CD14-positive monocyte (primary cell): Measurements from ENCODE around the gene TMEM164. TPM values are rescaled to one million over a fixed set of nuclear protein-coding genes. Genes with fewer than 3 reads are reported as not detected.
A peak's percentile ranks its signal among the peaks of the same experiment; 100 is the strongest.

Experiments used
- DNase-seq, 3 donors: peaks; one replicate each; pipeline ENCODE4 v3.0.0-alpha.2; 2011 to 2022
- H2AFZ ChIP-seq: 2 replicates; pipeline ENCODE4 v1.6.0; 2012; ENCODE audit warnings: mild to moderate bottlenecking, low read depth, low read length, inconsistent platforms; ENCODE audit not compliant: insufficient read depth, poor library complexity, severe bottlenecking
- H3K27ac ChIP-seq, 2 donors: 1 replicate in 1 of 2; 2 replicates in 1 of 2; pipeline ENCODE4 v1.5.1; 2012 to 2013; ENCODE audit warnings: low read length in 2 of 2, control low read depth in 1 of 2, inconsistent platforms in 1 of 2, low read depth in 1 of 2, mild to moderate bottlenecking in 1 of 2
- H3K27me3 ChIP-seq, 2 donors: one replicate each; pipeline versions ENCODE4 v1.6.0 to v1.6.1; 2011 to 2013; ENCODE audit warnings: low read length in 2 of 2; ENCODE audit not compliant: control insufficient read depth in 2 of 2, insufficient read depth in 2 of 2
- H3K36me3 ChIP-seq, 2 donors: replicated peaks in 1 of 2; 1 replicate in 1 of 2; 2 replicates in 1 of 2; pipeline versions ENCODE4 v1.5.1 to v1.6.1; 2012 to 2013; ENCODE audit warnings: low read length in 2 of 2, control low read depth in 1 of 2, inconsistent platforms in 1 of 2, mild to moderate bottlenecking in 1 of 2; ENCODE audit not compliant: insufficient read depth in 2 of 2, control insufficient read depth in 1 of 2
- H3K4me1 ChIP-seq, 2 donors: 1 replicate in 1 of 2; 2 replicates in 1 of 2; pipeline versions ENCODE4 v1.5.1 to v1.6.1; 2012 to 2013; ENCODE audit warnings: low read length in 2 of 2, control low read depth in 1 of 2, inconsistent platforms in 1 of 2, mild to moderate bottlenecking in 1 of 2, moderate library complexity in 1 of 2; ENCODE audit not compliant: insufficient read depth in 2 of 2, control insufficient read depth in 1 of 2
- H3K4me2 ChIP-seq: replicated peaks from 2 replicates; pipeline ENCODE3; 2012; ENCODE audit warnings: low read length, moderate library complexity, mild to moderate bottlenecking; ENCODE audit not compliant: poor library complexity, severe bottlenecking; ENCODE audit errors: extremely low read depth
- H3K4me3 ChIP-seq, 3 experiments: fragments of 200-600 bp in 1 of 3; sonication (generic) in 1 of 3; replicated peaks in 1 of 3; 1 replicate in 2 of 3; 2 replicates in 1 of 3; pipeline ENCODE4 v1.5.1; 2011 to 2013; ENCODE audit warnings: low read length in 3 of 3, mild to moderate bottlenecking in 3 of 3, control low read depth in 2 of 3, low read depth in 2 of 3, inconsistent platforms in 1 of 3, moderate library complexity in 1 of 3
- H3K79me2 ChIP-seq: 2 replicates; pipeline ENCODE4 v1.6.0; 2012; ENCODE audit warnings: mild to moderate bottlenecking, control low read depth, inconsistent platforms, low read length, moderate library complexity; ENCODE audit not compliant: insufficient read depth
- H3K9ac ChIP-seq: 2 replicates; pipeline ENCODE4 v1.6.0; 2017; ENCODE audit warnings: low read length, mild to moderate bottlenecking; ENCODE audit not compliant: insufficient read depth, poor library complexity, severe bottlenecking
- H3K9me3 ChIP-seq, 2 donors: replicated peaks in 1 of 2; 1 replicate in 1 of 2; 2 replicates in 1 of 2; pipeline versions ENCODE4 v1.5.1 to v1.6.1; 2012 to 2013; ENCODE audit warnings: low read length in 2 of 2, control low read depth in 1 of 2; ENCODE audit not compliant: control insufficient read depth in 1 of 2, insufficient read depth in 1 of 2
- H4K20me1 ChIP-seq: 2 replicates; pipeline ENCODE4 v1.6.0; 2012; ENCODE audit warnings: mild to moderate bottlenecking, low read length, control low read depth, moderate library complexity; ENCODE audit not compliant: insufficient read depth
- H3K27ac Mint-ChIP-seq, 7 donors: one replicate each; pipeline ENCODE4 v1.8.0; 2020; ENCODE audit warnings: mild to moderate bottlenecking in 7 of 7, mixed read lengths in 7 of 7, moderate library complexity in 6 of 7, inconsistent platforms in 2 of 7
- H3K27me3 Mint-ChIP-seq, 3 donors: one replicate each; pipeline ENCODE4 v1.8.0; 2021 to 2022; ENCODE audit warnings: low read depth in 3 of 3, mild to moderate bottlenecking in 3 of 3, mixed read lengths in 3 of 3, moderate library complexity in 3 of 3, inconsistent platforms in 1 of 3
- H3K36me3 Mint-ChIP-seq, 2 donors: one replicate each; pipeline ENCODE4 v1.8.0; 2020; ENCODE audit warnings: mixed read lengths in 2 of 2, inconsistent platforms in 1 of 2, mild to moderate bottlenecking in 1 of 2
- H3K4me1 Mint-ChIP-seq: one replicate; pipeline ENCODE4 v1.8.0; 2020; ENCODE audit warnings: mild to moderate bottlenecking, mixed read lengths
- H3K4me3 Mint-ChIP-seq, 2 donors: one replicate each; pipeline ENCODE4 v1.8.0; 2020; ENCODE audit warnings: mild to moderate bottlenecking in 2 of 2, mixed read lengths in 2 of 2, moderate library complexity in 1 of 2
- H3K9me3 Mint-ChIP-seq, 7 donors: one replicate each; pipeline ENCODE4 v1.8.0; 2020 to 2022; ENCODE audit warnings: mixed read lengths in 7 of 7, mild to moderate bottlenecking in 6 of 7, moderate library complexity in 6 of 7, inconsistent platforms in 2 of 7
- CTCF ChIP-seq: fragments of 200-600 bp; IDR thresholded peaks from one replicate; pipeline ENCODE4 v1.8.0; 2022; ENCODE audit warnings: antibody characterized with exemption, mild to moderate bottlenecking
- WGBS: methylation state at CpG from one replicate; pipeline ENCODE4 v1.1.5; 2013; ENCODE audit warnings: missing lambda C conversion rate; ENCODE audit not compliant: insufficient coverage; 5-methylcytosine and 5-hydroxymethylcytosine counted together
- intact Hi-C, 2 donors: fragments of 100-400 bp; cut with micrococcal nuclease; formaldehyde crosslinking; loops; one replicate each; pipeline versions ENCODE4 v1.15.0 to v1.15.1; 2023
- polyA plus RNA-seq, 3 donors: library from polyadenylated mRNA; depleted of rRNA in 1 of 3; unstranded in 2 of 3; stranded (reverse) in 1 of 3; fragments of 300-500 nt in 2 of 3; fragments of >200 nt in 1 of 3; fragmentation: Illumina TruSeq in 2 of 3; gene quantifications; 1 replicate in 2 of 3; 2 replicates in 1 of 3; pipeline ENCODE4 v1.2.3, GENCODE V29; 2012 to 2021

Gene TMEM164
- polyA plus RNA-seq, 3 donors, result 5.3 to 39.5 (median 7.3) TPM

GRCh38 chrX:110155759-110156158 lies 152.8 kb downstream of the TMEM164 start:
- no peak overlapping the region for H3K27ac ChIP-seq
- no peaks in the 10 kb centered on the region for H3K9me3 ChIP-seq
- H4K20me1 ChIP-seq, result peaks cover 63% of the 10 kb centered on the region
- no peak overlapping the region for H3K9ac ChIP-seq
- Mint-ChIP-seq H3K4me3 (no peak overlapping the region), H3K9me3 (peaks cover 0 to 2% (median 0%) of the 10 kb centered on the region in 7 donors), H3K27ac (peak overlapping the region in 1 of 7 donors; percentile 25), H3K27me3 (peaks cover 0 to 2% (median 0%) of the 10 kb centered on the region in 3 donors), H3K4me1 (peaks cover 15% of the 10 kb centered on the region), H3K36me3 (peaks cover 10 to 28% of the 10 kb centered on the region in 2 donors)
- H3K79me2 ChIP-seq, result no peaks in the 10 kb centered on the region
- TF ChIP-seq CTCF, result no peak
- no CpG with 5 or more reads among the region's 1 CpG for WGBS
- H3K4me3 ChIP-seq, result no peak overlapping the region
- H3K36me3 ChIP-seq, result no peaks in the 10 kb centered on the region
- peaks cover 0 to 8% of the 10 kb centered on the region in 2 donors for H3K4me1 ChIP-seq
- intact Hi-C loops, result no loop called here
- H3K27me3 ChIP-seq, result no peaks in the 10 kb centered on the region
- no peak for DNase-seq
- H2AFZ ChIP-seq, result no peak overlapping the region
- no peak overlapping the region for H3K4me2 ChIP-seq

DNA sequence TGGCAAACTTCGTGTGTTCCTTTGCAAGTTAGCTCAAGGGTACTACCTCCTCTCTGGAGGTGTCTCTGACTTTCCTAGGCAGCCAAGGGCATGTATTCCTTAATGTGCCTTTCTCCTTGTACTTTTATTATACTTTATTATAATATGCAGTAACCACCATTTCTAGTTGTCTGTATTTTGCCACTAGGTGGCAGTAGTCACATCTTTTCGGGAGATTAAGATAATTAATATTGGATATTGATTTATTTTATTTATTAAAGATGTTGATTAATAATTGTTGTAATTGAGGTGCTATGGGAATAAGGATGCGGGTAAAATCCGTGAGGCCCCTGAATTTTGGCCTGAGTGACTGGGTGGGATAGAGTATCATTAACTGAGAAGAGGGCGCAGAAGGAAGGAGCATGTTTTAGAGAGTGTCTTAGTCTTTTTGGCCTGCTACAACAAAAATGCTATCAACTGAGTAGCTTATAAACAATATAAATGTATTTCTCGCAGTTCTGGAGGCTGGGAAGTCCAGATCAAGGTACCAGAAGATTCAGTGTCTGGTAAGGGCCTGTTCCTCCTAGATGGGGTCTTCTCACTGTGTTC lies 153.3 kb downstream of the TMEM164 start:
- Histone ChIP-seq H3K4me3 (no peak overlapping the region), H3K9me3 (no peaks in the 10 kb centered on the region), H3K27ac (no peak overlapping the region), H3K36me3 (no peaks in the 10 kb centered on the region), H4K20me1 (peaks cover 68% of the 10 kb centered on the region), H3K4me2 (no peak overlapping the region), H2AFZ (no peak overlapping the region), H3K4me1 (peaks cover 0 to 8% of the 10 kb centered on the region in 2 donors), H3K27me3 (no peaks in the 10 kb centered on the region), H3K79me2 (no peaks in the 10 kb centered on the region), H3K9ac (no peak overlapping the region)
- Mint-ChIP-seq H3K4me1 (peaks cover 15% of the 10 kb centered on the region), H3K4me3 (no peak overlapping the region), H3K27me3 (peaks cover 0 to 2% (median 0%) of the 10 kb centered on the region in 3 donors), H3K27ac (peak overlapping the region in 1 of 7 donors; percentile 25), H3K9me3 (peaks cover 0 to 2% (median 0%) of the 10 kb centered on the region in 7 donors), H3K36me3 (peaks cover 10 to 28% of the 10 kb centered on the region in 2 donors)
- intact Hi-C loops, result no loop called here
- WGBS, result no CpG with 5 or more reads among the region's 6 CpGs
- peak in 1 of 3 donors; percentile 5 for DNase-seq
- peak; percentile 52 for TF ChIP-seq CTCF
